AG09309 (cell line): Measurements from ENCODE around the gene IER5L.
A peak's percentile ranks its signal among the peaks of the same experiment; 100 is the strongest.

Experiments
- DNase-seq: peaks from one replicate; pipeline ENCODE4 v3.0.0-alpha.2; 2010; ENCODE audit warnings: low read depth
- H3K4me3 ChIP-seq: 2 replicates; pipeline ENCODE4 v1.5.1; 2011; ENCODE audit warnings: mild to moderate bottlenecking, low read depth, low read length, moderate library complexity; ENCODE audit not compliant: control insufficient read depth
- CTCF ChIP-seq: IDR thresholded peaks from 2 replicates; pipeline ENCODE4 v1.5.1; 2011; ENCODE audit warnings: mild to moderate bottlenecking, low read depth, low read length, inconsistent platforms; ENCODE audit not compliant: insufficient read depth, control insufficient read depth; ENCODE audit errors: missing control alignments

The IER5L gene

GRCh38 chr9:129145316-129145715 lies 32.7 kb downstream of the IER5L start:
- no peak overlapping the region for H3K4me3 ChIP-seq
- no peak for TF ChIP-seq CTCF
- no peak for DNase-seq

- DNase-seq, result peak; percentile 73
- peak; percentile 96 for TF ChIP-seq CTCF
- H3K4me3 ChIP-seq, result no peak overlapping the region; the same call in 1 of the 2 replicates
Observed at GRCh38 chr9:129143031-129143927, 34.8 kb downstream of the IER5L start.

- no peak for DNase-seq
- peak overlapping the region; percentile 14 for H3K4me3 ChIP-seq
- TF ChIP-seq CTCF, result no peak
Observed at GRCh38 chr9:129142138-129142935, 35.7 kb downstream of the IER5L start.

- TF ChIP-seq CTCF, result no peak
- peak overlapping the region; percentile 47 for H3K4me3 ChIP-seq
- DNase-seq, result peak; percentile 83
Observed at GRCh38 chr9:129141066-129142041, 36.7 kb downstream of the IER5L start.

DNA sequence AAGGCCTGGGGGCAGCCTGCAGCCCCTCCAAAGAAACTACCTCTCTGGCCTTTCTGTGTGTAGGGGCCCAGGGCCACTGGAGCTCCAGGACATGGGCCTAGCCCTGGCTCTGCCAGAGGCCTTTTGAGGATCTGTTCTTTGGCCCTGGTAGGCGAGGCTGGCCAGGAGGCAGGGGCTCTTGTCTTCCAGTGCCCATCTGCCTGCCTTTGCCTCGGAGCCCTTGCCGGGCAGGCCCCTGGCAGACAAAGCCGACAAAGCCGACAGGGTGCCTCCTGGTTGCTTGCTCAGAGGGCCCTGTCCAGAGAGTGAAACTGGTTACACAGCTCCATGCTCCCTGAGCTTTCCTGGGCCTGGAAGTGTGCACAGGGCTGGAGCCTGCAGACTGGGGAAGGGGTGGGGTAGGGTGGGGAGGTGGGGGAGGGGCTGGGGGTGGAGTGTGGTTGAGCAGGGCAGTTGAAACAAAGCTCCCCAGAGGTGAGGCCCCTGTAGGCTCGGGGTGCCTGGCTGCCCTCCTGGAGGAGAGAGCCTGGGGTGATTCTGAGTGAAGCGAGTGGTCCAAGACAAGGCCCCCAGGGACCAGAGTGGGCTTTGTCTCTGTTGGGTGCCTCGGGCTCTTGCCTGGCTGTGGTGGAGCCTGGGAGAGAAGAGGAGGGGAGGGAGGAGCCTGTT lies 37.5 kb downstream of the IER5L start:
- peak overlapping the region; percentile 47 for H3K4me3 ChIP-seq
- no peak for DNase-seq
- TF ChIP-seq CTCF, result no peak
